GM12864 (cell line): ENCODE results near the gene ADGRA1.

Experiments
- DNase-seq: peaks from one replicate; pipeline ENCODE4 v3.0.0-alpha.2; 2011; ENCODE audit warnings: low read depth
- H3K4me3 ChIP-seq: 2 replicates; pipeline ENCODE4 v1.5.1; 2011; ENCODE audit warnings: mild to moderate bottlenecking, low read depth, low read length, control low read depth
- TF ChIP-seq, protein P1 (sequence below): IDR thresholded peaks from 2 replicates; pipeline ENCODE4 v1.5.1; 2011; ENCODE audit warnings: low read depth, mild to moderate bottlenecking, moderate library complexity, low read length, control low read depth, inconsistent platforms; ENCODE audit errors: missing control alignments

The ADGRA1 gene

DNA sequence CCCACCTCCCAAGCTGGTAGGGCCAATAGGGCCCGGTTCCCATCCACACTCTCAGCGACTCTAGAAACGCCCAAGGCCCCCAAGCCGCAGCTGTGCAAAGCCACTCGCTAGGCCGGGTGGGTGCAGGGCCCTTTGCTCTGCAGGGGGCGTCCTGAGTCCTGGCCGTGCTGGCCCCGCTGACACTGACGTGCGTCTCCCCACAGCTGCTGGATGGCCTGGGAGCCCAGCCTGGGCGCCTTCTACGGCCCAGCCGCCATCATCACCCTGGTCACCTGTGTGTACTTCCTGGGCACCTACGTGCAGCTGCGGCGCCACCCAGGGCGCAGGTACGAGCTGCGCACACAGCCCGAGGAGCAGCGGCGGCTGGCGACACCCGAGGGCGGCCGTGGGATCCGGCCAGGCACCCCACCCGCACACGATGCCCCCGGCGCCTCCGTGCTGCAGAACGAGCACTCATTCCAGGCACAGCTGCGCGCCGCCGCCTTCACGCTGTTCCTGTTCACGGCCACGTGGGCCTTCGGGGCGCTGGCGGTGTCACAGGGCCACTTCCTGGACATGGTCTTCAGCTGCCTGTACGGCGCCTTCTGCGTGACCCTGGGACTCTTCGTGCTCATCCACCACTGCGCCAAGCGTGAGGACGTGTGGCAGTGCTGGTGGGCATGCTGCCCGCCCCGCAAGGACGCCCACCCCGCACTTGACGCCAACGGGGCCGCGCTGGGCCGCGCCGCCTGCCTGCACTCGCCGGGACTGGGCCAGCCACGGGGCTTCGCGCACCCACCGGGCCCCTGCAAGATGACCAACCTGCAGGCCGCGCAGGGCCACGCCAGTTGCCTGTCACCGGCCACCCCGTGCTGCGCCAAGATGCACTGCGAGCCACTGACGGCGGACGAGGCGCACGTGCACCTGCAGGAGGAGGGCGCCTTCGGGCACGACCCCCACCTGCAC is 40.7 kb downstream of the ADGRA1 start:
- no peak overlapping the region for H3K4me3 ChIP-seq
- TF ChIP-seq, protein P1, sequence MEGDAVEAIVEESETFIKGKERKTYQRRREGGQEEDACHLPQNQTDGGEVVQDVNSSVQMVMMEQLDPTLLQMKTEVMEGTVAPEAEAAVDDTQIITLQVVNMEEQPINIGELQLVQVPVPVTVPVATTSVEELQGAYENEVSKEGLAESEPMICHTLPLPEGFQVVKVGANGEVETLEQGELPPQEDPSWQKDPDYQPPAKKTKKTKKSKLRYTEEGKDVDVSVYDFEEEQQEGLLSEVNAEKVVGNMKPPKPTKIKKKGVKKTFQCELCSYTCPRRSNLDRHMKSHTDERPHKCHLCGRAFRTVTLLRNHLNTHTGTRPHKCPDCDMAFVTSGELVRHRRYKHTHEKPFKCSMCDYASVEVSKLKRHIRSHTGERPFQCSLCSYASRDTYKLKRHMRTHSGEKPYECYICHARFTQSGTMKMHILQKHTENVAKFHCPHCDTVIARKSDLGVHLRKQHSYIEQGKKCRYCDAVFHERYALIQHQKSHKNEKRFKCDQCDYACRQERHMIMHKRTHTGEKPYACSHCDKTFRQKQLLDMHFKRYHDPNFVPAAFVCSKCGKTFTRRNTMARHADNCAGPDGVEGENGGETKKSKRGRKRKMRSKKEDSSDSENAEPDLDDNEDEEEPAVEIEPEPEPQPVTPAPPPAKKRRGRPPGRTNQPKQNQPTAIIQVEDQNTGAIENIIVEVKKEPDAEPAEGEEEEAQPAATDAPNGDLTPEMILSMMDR, result no peak
- no peak for DNase-seq

DNA sequence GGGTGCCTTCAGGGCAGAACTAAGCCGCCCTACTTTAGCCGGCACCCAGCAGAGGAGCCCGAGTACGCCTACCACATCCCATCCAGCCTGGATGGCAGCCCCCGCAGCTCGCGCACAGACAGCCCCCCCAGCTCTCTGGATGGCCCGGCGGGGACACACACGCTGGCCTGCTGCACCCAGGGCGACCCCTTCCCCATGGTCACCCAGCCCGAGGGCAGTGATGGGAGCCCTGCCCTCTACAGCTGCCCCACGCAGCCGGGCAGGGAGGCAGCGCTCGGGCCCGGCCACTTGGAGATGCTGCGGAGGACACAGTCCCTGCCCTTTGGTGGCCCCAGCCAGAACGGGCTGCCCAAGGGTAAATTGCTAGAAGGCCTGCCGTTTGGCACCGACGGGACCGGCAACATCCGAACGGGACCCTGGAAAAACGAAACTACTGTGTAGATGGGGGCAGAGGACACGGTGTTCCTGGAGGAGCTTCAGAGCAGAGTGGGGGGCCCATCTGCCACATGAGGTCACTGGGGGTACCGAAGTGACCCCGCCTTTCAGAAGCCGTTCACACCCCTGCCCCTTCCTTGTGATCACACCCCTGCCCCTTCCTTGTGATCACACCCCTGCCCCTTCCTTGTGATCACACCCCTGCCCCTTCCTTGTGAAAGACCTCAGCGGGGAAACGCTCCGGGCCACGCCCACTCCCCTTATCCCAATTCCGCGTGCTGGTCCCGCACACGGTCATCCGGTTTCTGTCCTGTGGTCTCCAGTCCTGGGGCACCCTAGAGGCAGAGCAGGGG is 41.5 kb downstream of the ADGRA1 start:
- no peak overlapping the region for H3K4me3 ChIP-seq
- TF ChIP-seq, protein P1, result no peak
- DNase-seq, result no peak

DNA sequence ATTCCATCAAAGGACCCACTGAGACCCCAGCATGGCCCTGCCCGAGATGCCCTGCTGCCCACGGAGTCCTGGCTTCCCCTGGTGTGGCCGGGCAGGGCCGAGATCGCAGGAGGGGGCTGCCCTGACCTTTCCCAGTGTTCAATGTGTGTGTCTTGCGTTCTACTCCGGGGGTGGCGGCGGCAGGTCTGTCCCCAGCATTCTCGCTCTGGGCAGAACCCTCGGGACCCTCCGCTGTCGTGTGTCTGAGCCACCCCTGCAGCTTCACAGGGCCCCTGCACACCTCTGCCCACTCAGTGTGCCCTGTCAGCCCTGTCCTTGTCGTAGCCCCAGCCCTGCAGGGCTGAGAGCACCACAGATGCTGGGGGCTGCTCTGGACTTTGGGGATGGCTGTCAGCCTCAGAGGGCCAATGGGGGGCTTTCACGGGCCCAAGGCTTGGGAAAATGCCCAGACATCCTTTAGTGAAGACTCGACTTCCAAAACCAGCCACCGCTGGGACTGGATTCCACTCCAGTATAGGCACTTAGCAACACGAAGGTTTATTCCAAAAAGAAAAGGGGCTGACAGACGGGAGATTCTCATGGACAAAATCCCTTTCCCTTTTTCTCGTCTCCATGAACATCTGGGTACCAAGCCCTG is 42.3 kb downstream of the ADGRA1 start:
- DNase-seq, result no peak
- H3K4me3 ChIP-seq, result no peak overlapping the region
- TF ChIP-seq, protein P1, result no peak

DNA sequence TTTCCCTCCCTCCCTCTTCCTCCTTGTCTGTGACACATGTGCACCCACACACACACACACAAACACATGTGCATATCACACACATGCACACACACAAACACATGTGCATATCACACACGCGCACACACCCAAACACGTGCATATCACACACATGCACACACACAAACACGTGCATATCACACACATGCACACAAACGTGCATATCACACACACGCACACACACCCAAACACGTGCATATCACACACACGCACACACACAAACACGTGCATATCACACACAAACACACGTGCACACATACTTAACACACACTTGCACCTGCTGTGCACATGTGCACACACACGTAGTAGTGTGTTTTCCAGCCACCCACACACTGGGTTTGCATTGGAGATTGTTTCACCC is 42.9 kb downstream of the ADGRA1 start:
- no peak overlapping the region for H3K4me3 ChIP-seq
- DNase-seq, result no peak
- TF ChIP-seq, protein P1, result no peak

DNA sequence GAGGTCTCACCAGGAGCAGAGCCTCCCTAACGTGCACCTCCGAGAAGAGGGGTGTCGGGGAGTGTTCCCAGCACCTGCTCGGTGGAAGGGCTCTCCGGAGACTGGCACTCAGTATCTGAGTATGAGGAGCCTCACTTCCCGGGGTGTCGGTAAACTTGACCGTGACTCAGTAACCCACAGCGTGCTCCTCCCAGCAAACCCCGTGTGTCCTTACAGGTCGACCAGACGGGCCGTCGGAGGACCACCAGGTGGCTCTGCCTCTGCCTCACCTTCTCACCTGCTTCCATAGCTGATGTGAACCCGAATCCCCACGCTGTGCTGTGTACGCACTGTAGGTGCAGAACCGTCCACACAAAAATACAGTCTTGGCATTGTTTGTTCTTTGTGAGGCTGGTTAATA is 43.3 kb downstream of the ADGRA1 start:
- DNase-seq, result no peak
- H3K4me3 ChIP-seq, result no peak overlapping the region
- TF ChIP-seq, protein P1, result no peak

DNA sequence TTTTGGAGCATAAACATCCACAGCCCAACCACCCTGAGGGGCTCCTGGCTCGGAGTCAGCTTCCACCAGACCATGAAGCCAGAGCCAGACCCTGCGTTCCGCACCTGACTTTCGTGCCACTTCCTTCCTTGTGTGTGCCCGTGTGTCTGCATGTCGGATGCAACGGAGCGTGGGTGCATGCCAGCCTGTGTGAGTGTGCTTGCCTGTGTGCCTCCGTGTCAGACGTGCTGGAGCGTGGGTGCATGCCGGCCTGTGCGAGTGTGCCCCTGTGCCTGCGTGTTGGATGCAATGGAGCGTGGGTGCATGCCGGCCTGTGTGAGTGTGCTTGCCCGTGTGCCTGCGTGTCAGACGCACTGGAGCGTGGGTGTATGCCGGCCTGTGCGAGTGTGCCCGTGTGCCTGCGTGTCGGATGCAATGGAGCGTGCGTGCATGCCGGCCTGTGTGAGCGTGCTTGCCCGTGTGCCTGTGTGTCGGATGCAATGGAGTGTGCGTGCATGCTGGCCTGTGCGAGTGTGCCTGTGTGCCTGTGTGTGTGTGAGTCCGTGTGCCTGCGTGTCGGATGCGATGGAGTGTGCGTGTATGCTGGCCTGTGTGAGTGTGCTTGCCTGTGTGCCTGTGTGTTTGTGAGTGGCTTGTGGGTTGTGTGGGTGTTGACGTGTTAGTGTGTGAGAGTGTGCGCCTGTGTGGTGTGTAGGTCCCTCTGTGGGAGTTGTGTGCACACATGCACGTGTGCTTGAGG is 44.2 kb downstream of the ADGRA1 start:
- TF ChIP-seq, protein P1, result no peak
- no peak overlapping the region for H3K4me3 ChIP-seq
- no peak for DNase-seq
